H1 (cell line): Measurements from ENCODE around the gene CCDC88C. TPM values are rescaled to one million over a fixed set of nuclear protein-coding genes. Genes with fewer than 3 reads are reported as not detected.
A peak's percentile ranks its signal among the peaks of the same experiment; 100 is the strongest.

Experiments
- BACH1 ChIP-seq: IDR thresholded peaks from 2 replicates; pipeline ENCODE4 v1.6.1; 2012; ENCODE audit warnings: low read length, improper control_type of control experiment
- BRCA1 ChIP-seq: IDR thresholded peaks from 2 replicates; pipeline ENCODE4 v1.6.1; 2012; ENCODE audit warnings: low read depth, low read length, improper control_type of control experiment
- EGR1 ChIP-seq: IDR thresholded peaks from 2 replicates; pipeline ENCODE4 v1.6.1; 2011; ENCODE audit warnings: low read depth, low read length, borderline replicate concordance
- EZH2 ChIP-seq: fragments of 200-600 bp; sonication (generic); IDR thresholded peaks from 2 replicates; pipeline ENCODE4 v1.7.1; 2012; ENCODE audit warnings: low read depth, mild to moderate bottlenecking, moderate library complexity, low read length, inconsistent platforms; ENCODE audit not compliant: severe bottlenecking
- GTF2F1 ChIP-seq: IDR thresholded peaks from 2 replicates; pipeline ENCODE4 v1.6.1; 2012; ENCODE audit warnings: low read depth, low read length, improper control_type of control experiment, borderline replicate concordance
- JUND ChIP-seq: IDR thresholded peaks from 2 replicates; pipeline ENCODE4 v1.6.1; 2011; ENCODE audit warnings: mild to moderate bottlenecking, improper control_type of control experiment, low read length
- KDM4A ChIP-seq: IDR thresholded peaks from one replicate; pipeline ENCODE4 v1.7.1; 2012; ENCODE audit warnings: low read depth, mild to moderate bottlenecking, moderate library complexity, low read length, inconsistent platforms; ENCODE audit not compliant: severe bottlenecking
- KDM5A ChIP-seq: fragments of 200-600 bp; IDR thresholded peaks from 2 replicates; pipeline ENCODE4 v1.7.1; 2012; ENCODE audit warnings: mild to moderate bottlenecking, low read length, inconsistent platforms, mixed read lengths
- POU5F1 ChIP-seq: IDR thresholded peaks from 2 replicates; pipeline ENCODE4 v1.6.1; 2011; ENCODE audit warnings: low read depth, mild to moderate bottlenecking, low read length, moderate library complexity
- RAD21 ChIP-seq, 2 experiments: IDR thresholded peaks in 1 of 2; conservative IDR thresholded peaks in 1 of 2; 2 replicates each; pipeline ENCODE4 v1.6.1; 2011; ENCODE audit warnings: low read depth in 2 of 2, low read length in 2 of 2, improper control_type of control experiment in 1 of 2, inconsistent platforms in 1 of 2, mild to moderate bottlenecking in 1 of 2, moderate library complexity in 1 of 2
- RFX5 ChIP-seq: IDR thresholded peaks from 2 replicates; pipeline ENCODE4 v1.6.1; 2011; ENCODE audit warnings: low read depth, low read length, improper control_type of control experiment, borderline replicate concordance
- RNF2 ChIP-seq: fragments of 200-900, 300-1000 bp; sonication (generic); IDR thresholded peaks from 2 replicates; pipeline ENCODE4 v1.7.1; 2016; ENCODE audit warnings: borderline replicate concordance, low read depth, mild to moderate bottlenecking, antibody characterized with exemption, low read length; ENCODE audit not compliant: poor library complexity, severe bottlenecking; ENCODE audit errors: missing control alignments
- SAP30 ChIP-seq: fragments of 300-600 bp; sonication (generic); IDR thresholded peaks from 2 replicates; pipeline ENCODE4 v1.7.1; 2012; ENCODE audit warnings: low read length, moderate library complexity, mild to moderate bottlenecking, inconsistent platforms; ENCODE audit not compliant: insufficient read depth, insufficient replicate concordance
- SP4 ChIP-seq: IDR thresholded peaks from 2 replicates; pipeline ENCODE4 v1.6.1; 2012; ENCODE audit warnings: low read length, inconsistent platforms
- SUZ12 ChIP-seq: fragments of 200-600 bp; sonication (generic); IDR thresholded peaks from 2 replicates; pipeline ENCODE4 v1.6.1; 2012; ENCODE audit warnings: mild to moderate bottlenecking, inconsistent platforms, low read length, moderate library complexity, mixed read lengths
- YY1 ChIP-seq: IDR thresholded peaks from 2 replicates; pipeline ENCODE4 v1.6.1; 2011; ENCODE audit warnings: low read depth, mild to moderate bottlenecking, low read length
- polyA plus RNA-seq, 7 experiments: library from polyadenylated mRNA; depleted of rRNA in 3 of 7; stranded (reverse) in 5 of 7; unstranded in 2 of 7; fragments of >200 nt in 5 of 7; fragments of 200-250 nt in 2 of 7; gene quantifications; 1 replicate in 5 of 7; 2 replicates in 1 of 7; 4 replicates in 1 of 7; pipeline versions ENCODE4 v1.2.1 to v1.2.3, GENCODE V29; 2011 to 2013; ENCODE audit warnings: missing spikeins in 2 of 7, mixed read lengths in 2 of 7
- total RNA-seq: library from RNA; stranded (reverse); fragmentation: NEBNext Ultra II Directional; extraction: Animal tissue kit (Norgen Biotek cat#: 25700); gene quantifications from 2 replicates; pipeline ENCODE4 v1.2.1, GENCODE V29; 2021
- TF ChIP-seq, protein P1 (sequence below): IDR thresholded peaks from 2 replicates; pipeline ENCODE4 v1.6.1; 2012; ENCODE audit warnings: low read length, inconsistent platforms
- TF ChIP-seq, protein P2 (sequence below): IDR thresholded peaks from 2 replicates; pipeline ENCODE4 v1.6.1; 2011; ENCODE audit warnings: low read length, improper control_type of control experiment
- TF ChIP-seq, protein P3 (sequence below): IDR thresholded peaks from 2 replicates; pipeline ENCODE4 v1.6.1; 2012; ENCODE audit warnings: inconsistent platforms
- TF ChIP-seq, protein P4 (sequence below): IDR thresholded peaks from 2 replicates; pipeline ENCODE4 v1.6.1; 2011; ENCODE audit warnings: low read depth, mild to moderate bottlenecking, low read length; ENCODE audit not compliant: insufficient read depth

The CCDC88C gene
- total and polyA plus RNA-seq, 2 of the 8 experiments (the other 6 are each of a cell fraction or from before 2014, with no cell fraction given), result 10.3 to 57.7 TPM

DNA sequence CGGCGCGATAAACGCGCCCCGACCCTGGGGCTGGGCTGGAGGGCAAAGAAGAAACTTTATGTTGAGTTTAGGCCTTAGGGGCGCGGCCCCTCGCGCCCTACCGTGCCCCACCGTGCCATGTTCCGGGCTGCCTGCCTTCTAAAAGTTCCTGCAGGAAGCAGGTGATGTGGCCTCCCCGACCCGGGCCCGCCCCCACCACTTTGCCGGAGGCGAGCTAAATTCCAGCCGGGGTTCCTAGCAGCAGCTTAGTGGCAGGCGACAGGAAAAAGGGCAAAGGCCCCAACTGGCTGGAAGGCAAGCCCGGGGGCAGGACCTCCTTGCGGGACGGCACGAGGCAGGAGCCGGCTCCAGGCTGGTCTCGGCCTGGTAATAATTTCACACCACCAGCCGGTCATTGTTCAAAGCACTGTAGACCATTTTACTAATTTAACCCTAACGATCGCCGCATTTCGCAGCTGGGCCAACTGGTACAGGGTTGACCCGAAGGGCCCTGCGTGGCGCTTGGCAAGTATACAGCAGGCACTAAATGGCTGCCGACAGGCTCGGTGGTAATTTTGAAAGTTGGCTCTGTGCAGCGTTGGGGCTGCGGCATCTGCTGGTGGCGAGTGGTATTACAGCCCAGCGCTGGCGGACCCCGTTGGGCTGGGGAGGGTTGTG, 895 bp upstream of the CCDC88C start (continued):
- no peak for TF ChIP-seq KDM5A
- TF ChIP-seq EZH2, result no peak
- TF ChIP-seq, protein P1, sequence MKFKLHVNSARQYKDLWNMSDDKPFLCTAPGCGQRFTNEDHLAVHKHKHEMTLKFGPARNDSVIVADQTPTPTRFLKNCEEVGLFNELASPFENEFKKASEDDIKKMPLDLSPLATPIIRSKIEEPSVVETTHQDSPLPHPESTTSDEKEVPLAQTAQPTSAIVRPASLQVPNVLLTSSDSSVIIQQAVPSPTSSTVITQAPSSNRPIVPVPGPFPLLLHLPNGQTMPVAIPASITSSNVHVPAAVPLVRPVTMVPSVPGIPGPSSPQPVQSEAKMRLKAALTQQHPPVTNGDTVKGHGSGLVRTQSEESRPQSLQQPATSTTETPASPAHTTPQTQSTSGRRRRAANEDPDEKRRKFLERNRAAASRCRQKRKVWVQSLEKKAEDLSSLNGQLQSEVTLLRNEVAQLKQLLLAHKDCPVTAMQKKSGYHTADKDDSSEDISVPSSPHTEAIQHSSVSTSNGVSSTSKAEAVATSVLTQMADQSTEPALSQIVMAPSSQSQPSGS, result peak; percentile 76; the same call in 1 of the 2 replicates
- TF ChIP-seq JUND, result no peak
- peak; percentile 64; the same call in 1 of the 2 replicates for TF ChIP-seq YY1
- TF ChIP-seq GTF2F1, result no peak
- TF ChIP-seq, protein P2, sequence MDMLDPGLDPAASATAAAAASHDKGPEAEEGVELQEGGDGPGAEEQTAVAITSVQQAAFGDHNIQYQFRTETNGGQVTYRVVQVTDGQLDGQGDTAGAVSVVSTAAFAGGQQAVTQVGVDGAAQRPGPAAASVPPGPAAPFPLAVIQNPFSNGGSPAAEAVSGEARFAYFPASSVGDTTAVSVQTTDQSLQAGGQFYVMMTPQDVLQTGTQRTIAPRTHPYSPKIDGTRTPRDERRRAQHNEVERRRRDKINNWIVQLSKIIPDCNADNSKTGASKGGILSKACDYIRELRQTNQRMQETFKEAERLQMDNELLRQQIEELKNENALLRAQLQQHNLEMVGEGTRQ, result no peak
- no peak for TF ChIP-seq RNF2
- TF ChIP-seq RFX5, result no peak
- TF ChIP-seq SAP30, result no peak
- TF ChIP-seq, protein P3, sequence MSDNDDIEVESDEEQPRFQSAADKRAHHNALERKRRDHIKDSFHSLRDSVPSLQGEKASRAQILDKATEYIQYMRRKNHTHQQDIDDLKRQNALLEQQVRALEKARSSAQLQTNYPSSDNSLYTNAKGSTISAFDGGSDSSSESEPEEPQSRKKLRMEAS, result peak; percentile 75
- TF ChIP-seq, protein P4, sequence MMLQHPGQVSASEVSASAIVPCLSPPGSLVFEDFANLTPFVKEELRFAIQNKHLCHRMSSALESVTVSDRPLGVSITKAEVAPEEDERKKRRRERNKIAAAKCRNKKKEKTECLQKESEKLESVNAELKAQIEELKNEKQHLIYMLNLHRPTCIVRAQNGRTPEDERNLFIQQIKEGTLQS, result no peak
- TF ChIP-seq EGR1, result no peak
- TF ChIP-seq SUZ12, result no peak
- TF ChIP-seq RAD21 (IDR thresholded peaks at IDR 0.05 in 1 of 2, conservative IDR thresholded peaks at IDR 0.05 in 1 of 2; ENCODE audit: low read depth in 2 of 2, low read length in 2 of 2), result peak; percentile 90 to 91
- TF ChIP-seq SP4, result no peak
- no peak for TF ChIP-seq POU5F1
- no peak for TF ChIP-seq BACH1
- no peak for TF ChIP-seq KDM4A
- no peak for TF ChIP-seq BRCA1
